T1000 (cell line): ENCODE data around the gene PLAU.

Source experiments
- DNase-seq: peaks from one replicate; lab custom pipeline; 2025; ENCODE audit warnings: mixed read lengths; lab: John Stamatoyannopoulos, UW

PLAU gene

GRCh38 chr10:73910764-73911552 lies at the start of gene PLAU:
Gene PLAU, plus strand, starts transcription at chr10:73911132. Its CDS starts 424 bp downstream, at chr10:73911556.
- DNase-seq, result peak; percentile 28

GRCh38 chr10:73862011-73862410 lies 48.9 kb upstream of the PLAU start:
- no peak for DNase-seq

- DNase-seq, result no peak
Measured at GRCh38 chr10:73863039-73863817, 47.7 kb upstream of the PLAU start.

GRCh38 chr10:73864229-73864628 lies 46.7 kb upstream of the PLAU start:
- no peak for DNase-seq

GRCh38 chr10:73865107-73865458 lies 45.8 kb upstream of the PLAU start:
- DNase-seq, result no peak

GRCh38 chr10:73865459-73866442 lies 45.2 kb upstream of the PLAU start:
- DNase-seq, result no peak

- no peak for DNase-seq
Measured at GRCh38 chr10:73866621-73867020, 44.3 kb upstream of the PLAU start.

GRCh38 chr10:73867126-73867807 lies 43.7 kb upstream of the PLAU start:
- no peak for DNase-seq

GRCh38 chr10:73867871-73868631 lies 42.9 kb upstream of the PLAU start:
- DNase-seq, result no peak

- DNase-seq, result no peak
Measured at GRCh38 chr10:73868655-73869195, 42.2 kb upstream of the PLAU start.

GRCh38 chr10:73871295-73872189 lies 39.4 kb upstream of the PLAU start:
- no peak for DNase-seq

- DNase-seq, result no peak
Measured at GRCh38 chr10:73872190-73872710, 38.7 kb upstream of the PLAU start.

GRCh38 chr10:73873142-73873837 lies 37.6 kb upstream of the PLAU start:
- no peak for DNase-seq

- no peak for DNase-seq
Measured at GRCh38 chr10:73873838-73874215, 37.1 kb upstream of the PLAU start.

GRCh38 chr10:73874267-73875138 lies 36.4 kb upstream of the PLAU start, which contains the start of gene CAMK2G:
Gene CAMK2G, minus strand, starts transcription at chr10:73874555. Its CDS starts 94 bp downstream, at chr10:73874461.
- DNase-seq, result peak; percentile 75

- no peak for DNase-seq
Measured at GRCh38 chr10:73875139-73875475, 35.8 kb upstream of the PLAU start.

- DNase-seq, result no peak
Measured at GRCh38 chr10:73876157-73876556, 34.8 kb upstream of the PLAU start.

GRCh38 chr10:73876566-73876965 lies 34.4 kb upstream of the PLAU start:
- DNase-seq, result no peak
